ACHN (cell line): ENCODE results near the gene CFAP57.
A peak's percentile ranks its signal among the peaks of the same experiment; 100 is the strongest.

Experiments
- DNase-seq: peaks from one replicate; pipeline ENCODE4 v3.0.0-alpha.2; 2015
- in situ Hi-C: cut with HindIII; loops from 2 replicates; pipeline ENCODE4 v1.10.0; 2017; ENCODE audit warnings: low sequenced_read_pairs, low pct_ligation_motif_present, low pct_unique_long_range_greater_than_20kb

The CFAP57 gene

DNA sequence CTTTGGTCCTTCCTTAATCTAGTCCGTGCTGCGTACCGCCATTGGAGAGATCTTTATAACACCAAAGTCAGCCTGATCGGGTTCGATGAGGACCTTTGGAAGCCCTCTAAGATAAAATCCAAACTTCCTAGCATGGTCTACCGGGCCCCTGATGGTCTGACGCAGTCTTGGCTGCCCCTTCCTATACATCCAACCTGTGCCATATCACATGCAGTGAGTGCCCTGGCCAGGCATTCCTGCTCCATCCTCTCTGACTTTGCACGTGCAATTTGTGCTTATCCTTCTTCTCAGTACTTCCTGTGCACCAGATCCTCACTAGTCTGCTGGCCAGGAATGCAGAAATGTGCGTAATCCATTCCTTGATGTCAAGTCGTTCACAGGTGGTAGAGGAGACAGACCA, 45.6 kb downstream of the CFAP57 start:
- in situ Hi-C loops = no loop called here

DNA sequence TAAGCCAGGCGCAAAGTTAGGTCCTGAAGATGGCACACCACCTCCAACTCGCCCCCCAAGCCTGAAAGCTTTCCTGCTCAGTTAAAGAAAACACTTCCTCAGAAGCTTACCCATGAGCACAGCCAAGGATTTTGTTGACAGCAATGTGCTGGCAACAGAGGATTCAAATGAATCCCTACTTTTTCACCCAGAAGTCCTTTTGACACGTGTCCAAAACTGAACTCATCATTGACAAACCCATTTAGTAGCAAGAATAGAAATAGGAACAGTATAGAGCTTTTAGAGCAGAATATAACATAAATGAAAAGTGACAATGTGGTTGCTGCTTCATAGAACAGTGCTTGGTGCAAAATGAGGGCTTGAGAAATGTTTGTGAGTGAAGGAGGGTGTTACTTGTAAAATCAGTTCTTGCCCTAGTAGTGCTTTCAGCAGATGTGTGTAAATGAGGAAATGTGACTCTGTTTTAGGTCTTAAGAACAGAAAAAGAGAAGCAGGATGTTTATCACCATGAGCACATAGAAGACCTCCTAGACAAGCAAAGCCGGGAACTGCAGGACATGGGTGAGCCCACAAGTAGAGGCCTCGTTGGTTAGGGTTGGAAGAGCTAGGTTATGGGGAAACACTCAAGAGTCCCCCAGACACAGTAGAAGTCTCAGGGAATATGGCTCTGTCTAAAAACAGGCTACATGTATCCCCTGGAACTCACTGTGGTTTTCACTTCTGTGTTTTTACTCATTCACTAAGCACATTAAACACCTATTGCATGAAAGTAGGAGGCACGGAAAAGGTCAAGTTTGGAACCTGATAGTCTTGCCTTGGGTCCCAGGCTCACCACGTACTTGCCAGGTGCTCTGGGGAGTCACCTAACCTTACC, 49.0 kb downstream of the CFAP57 start:
- DNase-seq = no peak
- in situ Hi-C loops = no loop called here

More for the DNA sequence above, 45.6 kb downstream of the CFAP57 start:
- DNase-seq = no peak

DNA sequence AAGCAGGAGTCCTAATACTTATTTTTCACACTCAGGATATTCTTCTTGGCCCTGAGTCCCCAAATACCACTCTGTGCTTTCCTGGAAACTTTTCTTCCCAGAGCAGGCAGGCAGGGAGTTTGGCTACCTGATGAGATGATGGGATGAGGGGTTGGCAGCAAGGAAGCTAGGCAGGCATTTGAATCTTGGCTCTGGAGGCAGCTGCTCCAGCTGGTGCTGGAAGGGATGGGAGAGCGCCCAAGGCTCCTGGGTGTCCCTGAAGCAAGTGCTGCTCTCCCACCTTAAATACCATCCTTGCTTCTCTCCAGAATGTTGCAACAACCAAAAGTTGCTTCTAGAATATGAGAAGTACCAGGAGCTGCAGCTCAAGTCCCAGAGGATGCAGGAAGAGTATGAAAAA, 49.7 kb downstream of the CFAP57 start:
- no peak for DNase-seq
- in situ Hi-C loops = no loop called here

DNA sequence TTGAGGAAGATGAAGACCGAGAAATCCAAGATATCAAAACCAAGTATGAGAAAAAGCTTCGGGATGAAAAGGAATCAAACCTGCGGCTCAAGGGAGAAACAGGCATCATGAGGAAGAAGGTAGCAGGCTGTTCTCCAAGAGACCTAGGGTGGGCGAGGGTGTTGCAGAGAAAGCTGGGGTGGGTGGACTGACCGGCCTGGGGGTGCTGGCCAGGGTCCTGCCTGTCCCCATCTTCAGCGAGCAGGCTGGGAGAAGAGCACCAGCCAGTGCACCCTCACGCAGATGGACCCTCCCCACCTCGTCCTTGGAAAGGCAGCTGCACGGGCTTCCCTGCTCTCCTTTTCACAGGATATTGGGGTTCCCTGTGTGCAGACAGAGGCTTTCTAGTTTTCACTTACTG, 50.7 kb downstream of the CFAP57 start:
- DNase-seq = no peak
- in situ Hi-C loops = no loop called here

DNA sequence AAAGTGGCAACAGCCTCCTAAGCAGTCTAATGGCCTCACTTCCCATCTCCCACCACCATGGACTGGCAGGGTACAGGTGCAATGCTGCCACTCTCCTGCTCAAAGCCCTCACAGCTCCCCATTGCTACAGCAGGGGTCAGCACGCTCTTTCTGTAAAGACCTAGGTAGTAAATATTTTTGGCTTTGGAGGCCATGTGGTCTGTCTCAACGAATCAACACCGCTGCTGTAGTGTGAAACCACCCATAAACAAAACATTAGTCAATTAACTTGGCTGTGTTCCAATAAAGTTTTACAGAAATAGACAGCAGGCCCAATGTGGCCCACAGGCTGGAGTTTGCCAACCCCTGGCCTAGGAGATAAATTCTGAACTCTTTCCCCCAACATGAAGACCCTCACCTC, 53.0 kb downstream of the CFAP57 start:
- no peak for DNase-seq

DNA sequence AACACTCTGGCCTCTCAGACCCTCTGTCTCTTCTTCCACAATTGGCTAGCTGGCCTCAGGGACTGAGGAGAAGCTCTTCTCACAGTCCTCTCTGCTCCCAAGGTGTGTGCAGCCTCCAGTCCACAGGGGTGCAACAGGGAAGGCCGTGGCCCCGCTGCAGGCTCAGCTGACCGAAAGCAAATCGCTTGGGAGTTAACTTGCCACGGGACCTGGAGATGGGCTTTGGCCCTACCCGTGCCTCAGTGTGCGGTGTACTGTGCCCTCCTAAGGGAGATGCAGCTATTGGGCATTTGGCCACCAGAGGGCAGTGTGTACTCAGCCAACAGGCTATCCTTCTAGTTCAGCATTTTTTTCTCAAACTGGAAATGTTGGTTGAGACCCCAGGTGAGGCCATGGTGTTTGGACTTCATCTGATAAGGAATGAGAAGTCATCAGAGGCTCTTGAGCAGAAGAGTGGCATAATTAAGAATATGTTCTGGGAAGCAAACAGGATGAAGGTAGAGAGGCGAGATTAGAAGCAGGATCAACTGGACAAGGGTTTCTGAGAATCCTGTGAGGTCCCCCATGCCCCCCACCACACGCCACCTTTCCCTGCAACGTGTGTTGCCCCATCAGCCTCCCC, 55.1 kb downstream of the CFAP57 start:
- in situ Hi-C loops = loop anchor here (25.0 kb wide), 1 partner anchor 160 kb away; the partner anchor contains the start of genes MED8 and SZT2

More for the DNA sequence above, 53.0 kb downstream of the CFAP57 start:
- in situ Hi-C loops = loop anchor here (25.0 kb wide), 1 partner anchor 162 kb away; the partner anchor contains the start of genes MED8 and SZT2

DNA sequence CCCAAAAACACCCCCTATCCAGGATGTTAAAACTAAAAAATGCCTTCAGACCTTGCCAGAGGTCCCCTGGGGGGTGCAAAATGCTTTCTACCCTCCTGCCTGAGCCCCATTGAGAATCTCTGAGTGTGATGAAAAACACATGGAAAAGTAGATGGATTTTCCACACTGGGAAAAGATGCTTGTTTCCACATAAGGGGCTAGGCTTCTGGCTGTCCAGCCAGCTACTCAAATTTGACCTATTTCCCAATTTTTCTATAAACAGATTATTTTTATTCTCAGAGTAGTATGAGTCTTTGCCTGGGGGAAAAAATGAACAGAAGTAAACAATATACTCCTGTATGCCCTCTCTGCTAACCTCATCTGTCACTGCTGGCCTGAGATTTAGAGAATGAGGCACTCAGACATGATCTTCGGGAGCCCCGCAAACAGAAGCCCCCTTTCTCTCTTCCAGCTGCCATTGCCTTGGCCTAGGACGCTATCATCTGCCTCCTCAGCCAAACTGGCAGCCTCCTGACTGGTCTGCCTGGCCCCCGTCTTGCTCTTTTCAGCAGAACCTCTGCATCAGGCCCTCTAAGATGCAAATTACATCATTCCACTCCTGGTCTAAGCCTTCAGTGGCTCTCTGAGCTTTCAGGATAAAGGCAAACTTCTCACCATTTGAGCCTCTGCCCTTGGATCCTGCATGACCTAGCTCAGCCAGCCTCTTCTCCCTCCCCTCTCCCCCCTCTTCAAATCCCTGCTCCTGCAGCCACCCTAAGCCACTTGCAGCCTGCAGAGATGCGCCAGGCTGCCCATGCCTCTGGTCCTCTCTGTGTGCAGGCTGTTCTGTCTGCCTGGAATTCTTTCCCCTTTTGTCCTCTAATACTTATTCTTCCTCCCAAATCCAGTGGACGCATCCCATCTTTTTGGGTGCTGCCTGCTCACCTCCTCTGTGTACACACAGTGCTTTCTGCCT, 58.0 kb downstream of the CFAP57 start:
- in situ Hi-C loops = loop anchor here (25.0 kb wide), 1 partner anchor 157 kb away; the partner anchor contains the start of genes MED8 and SZT2
- no peak for DNase-seq

More for the DNA sequence above, 55.1 kb downstream of the CFAP57 start:
- DNase-seq = peak; percentile 70

DNA sequence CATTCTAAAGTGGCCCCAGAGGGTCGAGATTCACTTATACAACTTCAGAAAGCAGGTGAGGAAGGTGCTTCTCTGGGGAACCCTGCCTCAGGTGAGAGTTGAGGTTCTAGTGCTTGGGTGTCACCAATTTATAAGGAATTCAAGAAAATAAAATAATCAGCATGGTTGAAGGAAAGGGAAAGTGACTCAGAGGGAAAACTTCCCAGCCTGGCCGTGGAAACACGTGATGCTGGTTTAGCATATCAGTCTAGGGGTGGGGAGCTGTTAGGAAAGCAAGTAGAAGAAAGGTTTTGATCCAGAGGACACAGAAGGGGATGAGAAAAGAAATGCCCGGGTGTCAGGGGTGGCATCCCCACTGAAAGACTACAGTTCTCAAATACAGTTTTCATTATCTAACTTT, 59.9 kb downstream of the CFAP57 start:
- peak; percentile 39 for DNase-seq
- in situ Hi-C loops = loop anchor here (25.0 kb wide), 1 partner anchor 155 kb away; the partner anchor contains the start of genes MED8 and SZT2

DNA sequence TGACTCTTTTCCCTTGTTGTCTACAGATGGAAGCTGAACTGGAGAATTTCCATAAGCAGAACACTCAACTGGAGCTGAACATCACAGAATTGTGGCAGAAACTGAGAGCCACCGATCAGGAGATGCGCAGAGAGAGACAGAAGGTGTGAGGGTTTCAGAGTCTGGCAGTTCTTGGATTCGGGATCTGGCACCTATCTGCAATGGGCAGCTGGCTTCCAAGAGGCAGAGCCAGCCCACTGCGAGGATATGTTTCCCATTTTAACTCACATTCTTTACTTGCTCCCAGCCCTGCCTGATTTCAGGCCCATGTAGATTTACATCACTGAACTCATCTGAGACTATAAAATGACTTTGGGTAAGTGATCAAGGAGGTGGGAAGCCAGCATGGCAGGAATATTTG, 60.4 kb downstream of the CFAP57 start:
- in situ Hi-C loops = loop anchor here (25.0 kb wide), 1 partner anchor 155 kb away; the partner anchor contains the start of genes MED8 and SZT2
- no peak for DNase-seq

DNA sequence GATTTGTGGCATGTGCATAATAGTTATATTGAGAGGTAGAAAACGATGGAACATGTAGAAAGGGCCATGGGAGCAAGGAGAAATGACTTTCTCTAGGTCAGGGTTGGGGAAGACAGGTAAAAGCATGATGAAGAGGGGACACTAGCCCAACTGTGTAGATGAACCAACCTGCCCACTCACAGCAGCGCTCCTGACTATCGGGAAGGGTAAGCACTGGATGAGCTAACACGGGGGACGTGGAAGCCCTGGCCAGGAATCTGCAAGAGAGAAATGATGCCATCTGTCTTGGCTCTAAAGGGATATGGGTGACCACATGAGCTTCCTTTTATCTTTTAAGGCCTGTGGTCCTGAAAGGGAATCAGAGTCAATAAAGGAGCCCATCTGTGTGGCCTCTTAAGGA, 61.5 kb downstream of the CFAP57 start:
- in situ Hi-C loops = loop anchor here (25.0 kb wide), 1 partner anchor 154 kb away; the partner anchor contains the start of genes MED8 and SZT2
- DNase-seq = no peak

DNA sequence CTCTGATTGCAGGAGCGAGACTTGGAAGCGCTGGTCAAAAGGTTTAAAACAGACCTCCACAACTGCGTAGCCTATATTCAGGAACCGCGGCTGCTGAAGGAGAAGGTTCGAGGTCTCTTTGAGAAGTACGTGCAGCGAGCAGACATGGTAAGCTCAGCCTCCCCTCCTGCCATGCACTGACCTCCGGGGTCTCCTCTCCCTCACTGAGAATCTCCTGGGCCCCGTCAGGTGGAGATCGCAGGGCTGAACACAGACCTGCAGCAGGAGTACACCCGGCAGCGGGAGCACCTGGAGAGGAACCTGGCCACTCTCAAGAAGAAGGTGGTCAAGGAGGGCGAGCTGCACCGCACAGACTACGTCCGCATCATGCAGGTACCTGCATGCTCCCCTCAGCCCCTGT, 62.1 kb downstream of the CFAP57 start:
- in situ Hi-C loops = loop anchor here (25.0 kb wide), 1 partner anchor 153 kb away; the partner anchor contains the start of genes MED8 and SZT2
- no peak for DNase-seq

DNA sequence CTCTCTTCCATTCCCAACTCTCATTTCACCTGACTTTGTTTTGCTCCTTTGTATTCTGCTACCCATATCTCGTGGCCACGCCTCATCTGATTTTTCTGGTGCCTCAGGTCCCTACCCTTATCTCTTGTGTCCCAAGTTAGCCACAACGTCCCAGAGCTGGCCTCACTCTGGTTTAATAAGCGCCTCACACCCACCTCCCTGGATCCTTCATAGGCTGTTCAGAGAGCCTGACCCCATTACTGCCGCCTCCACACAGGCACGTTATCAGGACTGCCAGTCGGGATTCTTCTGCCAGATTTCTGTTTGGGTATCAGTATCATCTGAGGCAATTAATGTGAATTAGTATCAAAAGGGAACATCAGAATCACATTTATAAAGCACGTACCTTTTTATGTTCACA, 62.9 kb downstream of the CFAP57 start:
- in situ Hi-C loops = loop anchor here (25.0 kb wide), 1 partner anchor 152 kb away; the partner anchor contains the start of genes MED8 and SZT2
- DNase-seq = no peak

DNA sequence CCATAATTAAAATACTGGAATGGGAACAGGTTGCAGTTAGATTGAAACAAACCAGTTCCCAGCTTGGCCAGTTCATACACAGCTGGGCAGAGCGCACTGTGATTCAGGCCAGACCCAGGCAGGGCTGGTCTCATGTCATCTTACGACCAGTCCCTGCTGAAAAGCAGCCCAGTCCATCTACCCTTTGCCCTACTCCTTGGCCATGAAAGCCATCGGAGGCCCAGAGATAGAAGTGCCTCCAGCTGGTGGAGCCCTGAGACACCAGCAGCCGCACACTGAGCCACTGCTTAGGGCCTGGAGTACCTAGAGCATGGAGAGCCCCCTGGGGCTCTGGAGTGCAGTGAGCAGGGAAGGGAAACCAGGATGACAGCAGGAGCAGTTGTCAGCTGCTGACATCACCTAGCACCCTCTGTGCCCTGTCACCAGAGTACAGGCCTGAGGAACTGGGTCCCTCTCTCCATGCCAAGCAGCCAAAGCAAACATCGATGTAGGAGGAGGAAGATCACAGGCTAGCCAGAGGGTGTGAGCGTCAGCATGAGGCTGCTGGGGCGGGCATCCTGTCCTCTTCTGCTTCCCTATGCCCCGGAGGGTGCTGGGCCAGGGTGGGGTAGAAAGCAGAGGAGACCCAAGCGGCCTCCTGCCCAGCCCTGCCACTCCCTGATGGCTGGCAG, 63.5 kb downstream of the CFAP57 start:
- in situ Hi-C loops = loop anchor here (25.0 kb wide), 1 partner anchor 152 kb away; the partner anchor contains the start of genes MED8 and SZT2
- no peak for DNase-seq

DNA sequence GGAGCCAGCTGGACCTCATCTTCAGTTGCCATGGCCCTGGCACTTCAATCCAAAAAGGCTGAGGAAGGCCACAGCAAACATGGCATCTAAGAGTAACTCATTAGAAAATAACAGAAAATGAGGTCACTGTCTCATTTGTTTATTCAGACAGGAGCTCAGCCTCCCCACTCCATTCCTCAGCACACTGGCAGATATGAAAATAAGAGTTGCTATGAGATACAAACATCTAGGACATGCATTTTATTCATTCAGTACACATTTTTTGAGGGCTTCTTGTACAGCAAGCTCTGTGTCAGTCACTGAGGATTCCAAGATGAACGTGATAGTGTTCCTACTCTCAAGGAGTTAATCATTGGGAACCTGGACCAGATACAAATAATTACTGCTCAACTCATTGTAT, 65.0 kb downstream of the CFAP57 start:
- no peak for DNase-seq
- in situ Hi-C loops = loop anchor here (25.0 kb wide), 1 partner anchor 150 kb away; the partner anchor contains the start of genes MED8 and SZT2

DNA sequence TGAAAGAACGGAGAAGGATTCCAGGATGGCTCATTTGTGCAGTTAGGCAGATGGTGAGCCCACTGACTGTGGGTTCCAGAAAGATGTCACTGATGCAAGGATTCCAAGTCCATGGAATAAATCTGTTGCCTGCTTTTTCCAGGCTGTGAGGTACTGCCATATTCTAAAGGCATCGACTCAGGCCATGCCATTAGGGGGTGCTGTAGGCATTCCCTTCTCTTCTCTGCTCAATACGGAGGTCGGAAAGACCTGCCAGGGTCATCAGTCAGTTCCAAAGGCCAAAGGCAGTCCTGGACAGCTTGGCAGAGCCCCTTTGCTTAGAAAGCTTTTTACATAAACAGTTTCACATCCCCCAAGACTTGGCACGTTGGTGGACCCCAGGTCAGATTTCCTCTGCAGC, 66.0 kb downstream of the CFAP57 start:
- in situ Hi-C loops = loop anchor here (25.0 kb wide), 1 partner anchor 149 kb away; the partner anchor contains the start of genes MED8 and SZT2
- peak; percentile 68 for DNase-seq

DNA sequence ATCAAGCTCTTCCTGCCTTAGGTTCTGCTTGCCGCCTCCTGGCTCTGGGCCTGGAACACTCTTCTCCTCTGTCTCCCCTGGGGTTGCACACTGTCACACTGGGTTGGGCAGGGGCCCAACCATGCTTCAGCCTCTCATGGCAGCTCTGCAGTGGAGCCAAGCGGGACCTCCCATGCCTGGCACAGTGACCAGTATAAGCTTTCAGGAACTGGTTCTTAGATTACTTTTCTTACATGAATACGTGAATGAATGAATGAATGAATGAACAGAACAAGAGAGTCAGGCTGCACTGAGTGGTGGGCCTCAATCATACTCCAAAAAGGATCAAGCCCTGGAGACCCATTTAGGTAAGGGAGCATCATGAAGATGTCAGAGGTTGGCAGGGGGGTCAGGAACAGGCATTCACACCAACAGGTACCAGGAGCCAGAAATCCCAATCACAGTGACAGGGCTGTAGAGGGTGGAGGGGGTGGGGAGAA, 66.9 kb downstream of the CFAP57 start:
- DNase-seq = no peak
- in situ Hi-C loops = loop anchor here (25.0 kb wide), 1 partner anchor 148 kb away; the partner anchor contains the start of genes MED8 and SZT2

DNA sequence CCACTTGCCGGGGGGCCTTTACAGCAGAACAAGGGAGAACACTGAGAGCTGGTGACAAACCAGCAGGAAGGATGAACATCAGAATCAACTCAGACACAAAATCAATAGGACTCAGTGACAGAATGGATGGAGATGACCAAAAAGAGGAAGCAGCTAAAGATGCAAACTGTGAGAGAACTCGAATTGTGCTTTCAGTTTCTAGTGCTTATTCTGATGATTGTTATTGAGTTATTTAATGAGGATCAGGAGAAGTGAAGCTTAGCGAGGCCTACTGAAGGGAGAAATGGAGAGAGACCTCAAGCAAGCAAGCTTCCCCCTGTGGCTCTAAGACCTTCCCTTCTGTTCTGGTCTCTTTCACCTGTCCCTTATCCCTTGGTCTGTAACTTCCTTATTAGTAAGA, 67.4 kb downstream of the CFAP57 start:
- in situ Hi-C loops = loop anchor here (25.0 kb wide), 1 partner anchor 148 kb away; the partner anchor contains the start of genes MED8 and SZT2
- DNase-seq = no peak
